LNCaP clone FGC (cell line): ENCODE measurements around the gene EIF4B.

Source experiments
- DNase-seq: peaks from one replicate; pipeline ENCODE4 v3.0.0-alpha.2; 2011; ENCODE audit warnings: low read depth
- H3K4me3 ChIP-seq: 2 replicates; pipeline ENCODE4 v1.5.1; 2011; ENCODE audit warnings: mild to moderate bottlenecking, low read depth, low read length, control low read depth
- CTCF ChIP-seq: IDR thresholded peaks from 2 replicates; pipeline ENCODE4 v1.5.1; 2012; ENCODE audit warnings: mild to moderate bottlenecking; ENCODE audit not compliant: control insufficient read depth, insufficient read depth; ENCODE audit errors: extremely low read depth

The EIF4B gene

GRCh38 chr12:52971679-52972329 is 34.5 kb upstream of the EIF4B start:
- H3K4me3 ChIP-seq, result no peak overlapping the region
- no peak for DNase-seq
- TF ChIP-seq CTCF, result no peak

GRCh38 chr12:52975204-52975603 is 31.1 kb upstream of the EIF4B start:
- no peak for TF ChIP-seq CTCF
- no peak overlapping the region for H3K4me3 ChIP-seq
- no peak for DNase-seq

- DNase-seq, result no peak
- H3K4me3 ChIP-seq, result no peak overlapping the region
- peak; percentile 45; the same call in 1 of the 2 replicates for TF ChIP-seq CTCF
Measured at GRCh38 chr12:52975820-52976573, 30.3 kb upstream of the EIF4B start.

- TF ChIP-seq CTCF, result no peak
- no peak for DNase-seq
- H3K4me3 ChIP-seq, result no peak overlapping the region
Measured at GRCh38 chr12:52976574-52977071, 29.6 kb upstream of the EIF4B start.

- no peak for TF ChIP-seq CTCF
- no peak overlapping the region for H3K4me3 ChIP-seq
- DNase-seq, result no peak
Measured at GRCh38 chr12:52977170-52977569, 29.1 kb upstream of the EIF4B start.

- no peak overlapping the region for H3K4me3 ChIP-seq
- no peak for TF ChIP-seq CTCF
- no peak for DNase-seq
Measured at GRCh38 chr12:52980096-52980649, 26.1 kb upstream of the EIF4B start.
